Smooth muscle cell (in vitro differentiated cells): ENCODE data around the gene UQCRH. TPM values are rescaled to one million over a fixed set of nuclear protein-coding genes. Genes with fewer than 3 reads are reported as not detected.
"Not testable (repeated sequence)": the region's sequence is repeated elsewhere in the genome, so short reads cannot be mapped to it uniquely, and the experiment has no call there.

ENCODE experiments used
- DNase-seq: peaks from one replicate; lab custom pipeline; 2025; ENCODE audit not compliant: unreplicated experiment; lab: John Stamatoyannopoulos, UW
- H2AFZ ChIP-seq: fragments of 200-600 bp; sonication (generic); 2 replicates; pipeline ENCODE4 v1.6.0; 2016; ENCODE audit warnings: antibody characterized with exemption, low read depth, mild to moderate bottlenecking
- H3F3A ChIP-seq: fragments of 200-600 bp; sonication (generic); 2 replicates; pipeline ENCODE4 v1.6.0; 2017; ENCODE audit warnings: antibody characterized with exemption, low read depth
- H3K27ac ChIP-seq: fragments of 200-600 bp; sonication (generic); 2 replicates; pipeline ENCODE4 v1.5.1; 2016; ENCODE audit warnings: low read depth, mild to moderate bottlenecking
- H3K27me3 ChIP-seq: fragments of 200-600 bp; sonication (generic); 2 replicates; pipeline ENCODE4 v1.6.1; 2016; ENCODE audit warnings: low read depth, mild to moderate bottlenecking
- H3K36me3 ChIP-seq: fragments of 200-600 bp; sonication (generic); 2 replicates; pipeline ENCODE4 v1.5.1; 2016; ENCODE audit warnings: low read depth
- H3K4me1 ChIP-seq: fragments of 200-600 bp; sonication (generic); 2 replicates; pipeline ENCODE4 v1.5.1; 2016; ENCODE audit warnings: low read depth
- H3K4me2 ChIP-seq: fragments of 200-600 bp; sonication (generic); 2 replicates; pipeline ENCODE4 v1.6.0; 2016; ENCODE audit warnings: mild to moderate bottlenecking
- H3K4me3 ChIP-seq: fragments of 200-600 bp; sonication (generic); 2 replicates; pipeline ENCODE4 v1.5.1; 2016; ENCODE audit warnings: mild to moderate bottlenecking
- H3K79me2 ChIP-seq: fragments of 200-600 bp; sonication (generic); 2 replicates; pipeline ENCODE4 v1.6.0; 2016; ENCODE audit warnings: low read depth, mild to moderate bottlenecking
- H3K9ac ChIP-seq: fragments of 200-600 bp; sonication (generic); 2 replicates; pipeline ENCODE4 v1.6.0; 2016; ENCODE audit warnings: low read depth
- H3K9me3 ChIP-seq: fragments of 200-600 bp; sonication (generic); replicated peaks from 2 replicates; pipeline ENCODE4 v1.5.1; 2016; ENCODE audit warnings: low read depth
- H4K20me1 ChIP-seq: fragments of 200-600 bp; sonication (generic); 2 replicates; pipeline ENCODE4 v1.6.0; 2016; ENCODE audit warnings: low read depth
- CTCF ChIP-seq: fragments of 200-600 bp; sonication (generic); IDR thresholded peaks from 2 replicates; pipeline ENCODE4 v1.5.1; 2017; ENCODE audit warnings: borderline replicate concordance, mild to moderate bottlenecking, antibody characterized with exemption; ENCODE audit not compliant: insufficient read depth, poor library complexity, severe bottlenecking
- WGBS: methylation state at CpG from one replicate; pipeline ENCODE4 v1.1.7; 2016; ENCODE audit warnings: low lambda C conversion rate; 5-methylcytosine and 5-hydroxymethylcytosine counted together
- polyA plus RNA-seq: library from polyadenylated mRNA; unstranded; fragments of >200 nt; fragmentation: Nextera tagmentation; extraction: Ambion mirVana; gene quantifications from 2 replicates; pipeline ENCODE4 v1.2.1, GENCODE V29; 2016
- total RNA-seq: library from RNA; depleted of rRNA; stranded (reverse); fragments of >200 nt; gene quantifications from 2 replicates; pipeline ENCODE4 v1.2.3, GENCODE V29; 2014

UQCRH gene
- total and polyA plus RNA-seq, 2 experiments from 2014 or later, result 284 to 652 TPM

DNA sequence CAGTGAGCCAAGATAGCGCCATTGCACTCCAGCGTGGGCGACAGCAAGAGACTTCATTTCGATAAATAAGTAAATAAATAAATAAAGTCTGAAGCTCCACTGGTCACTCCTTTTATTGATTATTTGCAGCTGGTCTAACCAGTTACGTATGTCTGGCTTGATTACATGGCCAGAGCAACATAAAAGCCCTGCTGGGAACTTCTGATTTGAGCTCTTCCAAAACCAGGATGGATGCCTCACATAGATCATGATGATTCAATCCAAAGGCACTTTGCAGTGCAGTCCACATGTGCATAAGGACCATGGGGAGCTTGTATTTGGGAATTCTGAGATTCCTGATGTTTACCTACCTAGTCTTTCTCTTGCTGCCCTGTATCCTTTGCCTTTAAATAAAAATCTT lies 61.1 kb downstream of the UQCRH start:
- Histone ChIP-seq H3K4me2 (no peak overlapping the region), H3K4me3 (no peak overlapping the region), H3K27ac (no peak overlapping the region), H3K79me2 (no peaks in the 10 kb centered on the region), H4K20me1 (no peaks in the 10 kb centered on the region), H3K4me1 (peaks cover 15% of the 10 kb centered on the region), H2AFZ (no peak overlapping the region), H3K9ac (no peak overlapping the region), H3F3A (no peaks in the 10 kb centered on the region), H3K27me3 (no peaks in the 10 kb centered on the region), H3K9me3 (no peaks in the 10 kb centered on the region), H3K36me3 (peaks cover 4% of the 10 kb centered on the region)
- 98% methylated on average over 5 of the region's 5 CpGs for WGBS
- TF ChIP-seq CTCF, result no peak
- DNase-seq, result no peak

- H3K4me3 ChIP-seq, H3K36me3 ChIP-seq: not testable (repeated sequence)
These were observed 62.3 kb downstream of the UQCRH start for GRCh38 chr1:46365796-46366195.

More at GRCh38 chr1:46365796-46366195, 62.3 kb downstream of the UQCRH start:
- not testable (repeated sequence) for H3K27ac ChIP-seq, H3K27me3 ChIP-seq, H3K9ac ChIP-seq, H3K4me2 ChIP-seq, H3F3A ChIP-seq, H3K79me2 ChIP-seq, DNase-seq, H3K9me3 ChIP-seq, H2AFZ ChIP-seq, H4K20me1 ChIP-seq
- peaks cover 15% of the 10 kb centered on the region for H3K4me1 ChIP-seq
- WGBS, result 86% methylated on average over 8 of the region's 8 CpGs

Other genes with a start within 250 kb of the UQCRH start
- 5.6 TPM in 2 replicates for gene PIK3R3, start 171.1 kb upstream of the UQCRH start, total RNA-seq
- gene PIK3R3, start 171.1 kb upstream of the UQCRH start, polyA plus RNA-seq, result 3.7 and 5.3 TPM in 2 replicates
- 1.7 and 10.8 TPM in 2 replicates for gene TSPAN1, start 128.6 kb upstream of the UQCRH start, total RNA-seq
- gene TSPAN1, start 128.6 kb upstream of the UQCRH start, polyA plus RNA-seq, result 2.4 and 8.0 TPM in 2 replicates
- gene P3R3URF, start 127.2 kb upstream of the UQCRH start, total RNA-seq, result not detected in 2 replicates
- not detected in 2 replicates for gene P3R3URF, start 127.2 kb upstream of the UQCRH start, polyA plus RNA-seq
- gene POMGNT1, start 105.3 kb upstream of the UQCRH start, total RNA-seq, result 39.4 and 56.1 TPM in 2 replicates
- gene POMGNT1, start 105.3 kb upstream of the UQCRH start, polyA plus RNA-seq, result 72.4 and 91.0 TPM in 2 replicates
- gene LURAP1, start 100.4 kb upstream of the UQCRH start, total RNA-seq, result 0.67 and 3.2 TPM in 2 replicates
- gene LURAP1, start 100.4 kb upstream of the UQCRH start, polyA plus RNA-seq, result 0.85 and 1.4 TPM in 2 replicates
- 1.7 and 4.9 TPM in 2 replicates for gene RAD54L, start 55.9 kb upstream of the UQCRH start, total RNA-seq
- 5.6 and 7.1 TPM in 2 replicates for gene RAD54L, start 55.9 kb upstream of the UQCRH start, polyA plus RNA-seq
- 91.5 and 105 TPM in 2 replicates for gene LRRC41, start 82 bp upstream of the UQCRH start, total RNA-seq
- gene LRRC41, start 82 bp upstream of the UQCRH start, polyA plus RNA-seq, result 118 and 121 TPM in 2 replicates
- gene NSUN4, start 37.1 kb downstream of the UQCRH start, total RNA-seq, result 12.5 and 14.1 TPM in 2 replicates
- gene NSUN4, start 37.1 kb downstream of the UQCRH start, polyA plus RNA-seq, result 10.6 and 10.8 TPM in 2 replicates
- 8.9 and 11.1 TPM in 2 replicates for gene FAAH, start 90.6 kb downstream of the UQCRH start, total RNA-seq
- 5.7 and 12.1 TPM in 2 replicates for gene FAAH, start 90.6 kb downstream of the UQCRH start, polyA plus RNA-seq
- not detected in 2 replicates for gene DMBX1, start 186.1 kb downstream of the UQCRH start, total RNA-seq
- not detected in 2 replicates for gene DMBX1, start 186.1 kb downstream of the UQCRH start, polyA plus RNA-seq
- gene KNCN, start 247.9 kb downstream of the UQCRH start, total RNA-seq, result not detected in 2 replicates
- not detected in 2 replicates for gene KNCN, start 247.9 kb downstream of the UQCRH start, polyA plus RNA-seq